Gastrocnemius medialis (tissue), 4 donors: ENCODE measurements around the gene C2CD4D. TPM values are rescaled to one million over a fixed set of nuclear protein-coding genes. Genes with fewer than 3 reads are reported as not detected.

Experiments used
- ATAC-seq, 2 donors: fragments of 150-250 bp; one replicate each; pipeline ENCODE4 v1.9.1; 2016
- DNase-seq, 2 donors: peaks; one replicate each; pipeline ENCODE4 v3.0.0-alpha.2; 2019
- H3K27ac ChIP-seq, 4 donors: fragments of 200-600 bp; sonication (generic); 1 replicate in 1 of 4; 2 replicates in 3 of 4; pipeline ENCODE4 v1.5.1; 2016 to 2018; ENCODE audit warnings: mild to moderate bottlenecking in 2 of 4, moderate library complexity in 1 of 4
- H3K27me3 ChIP-seq, 3 donors: fragments of 200-600 bp; sonication (generic) in 2 of 3; 1 replicate in 1 of 3; 2 replicates in 2 of 3; pipeline versions ENCODE4 v1.5.1 to v1.6.0; 2016 to 2019; ENCODE audit warnings: mild to moderate bottlenecking in 1 of 3, moderate library complexity in 1 of 3
- H3K36me3 ChIP-seq, 2 donors: fragments of 200-600 bp; sonication (generic) in 1 of 2; one replicate each; pipeline ENCODE4 v1.5.1; 2017 to 2018
- H3K4me1 ChIP-seq, 2 donors: fragments of 200-600 bp; sonication (generic) in 1 of 2; one replicate each; pipeline ENCODE4 v1.5.1; 2016 to 2017; ENCODE audit warnings: mild to moderate bottlenecking in 2 of 2
- H3K4me3 ChIP-seq, 4 donors: fragments of 200-600 bp; sonication (generic) in 3 of 4; 1 replicate in 1 of 4; 2 replicates in 3 of 4; pipeline ENCODE4 v1.5.1; 2016 to 2019; ENCODE audit warnings: mild to moderate bottlenecking in 2 of 4
- H3K9me3 ChIP-seq, 3 donors: fragments of 200-600 bp; sonication (generic) in 2 of 3; 1 replicate in 1 of 3; 2 replicates in 2 of 3; pipeline ENCODE4 v1.5.1; 2016 to 2019
- CTCF ChIP-seq, 5 experiments: fragments of 450-650 bp in 3 of 5; fragments of 200-600 bp in 2 of 5; sonication (generic) in 2 of 5; IDR thresholded peaks in 4 of 5; conservative IDR thresholded peaks in 1 of 5; 1 replicate in 4 of 5; 2 replicates in 1 of 5; pipeline ENCODE4 v1.5.1; 2016 to 2019; ENCODE audit warnings: antibody characterized with exemption in 5 of 5, mild to moderate bottlenecking in 3 of 5, moderate library complexity in 3 of 5
- POLR2A ChIP-seq, 2 donors: fragments of 450-650 bp; IDR thresholded peaks; one replicate each; pipeline ENCODE4 v1.6.1; 2017; ENCODE audit warnings: antibody characterized with exemption in 2 of 2, mild to moderate bottlenecking in 2 of 2, moderate library complexity in 2 of 2
- in situ Hi-C, 4 donors: fragments of 200-750 bp; cut with MboI; loops; one replicate each; pipeline versions ENCODE4 v1.15.0 to v1.8.0; 2017; ENCODE audit warnings: low sequenced_read_pairs in 4 of 4
- intact Hi-C: fragments of 100-400 bp; cut with DNase I; formaldehyde crosslinking; loops from one replicate; pipeline ENCODE4 v1.15.1; 2023; ENCODE audit warnings: low total_unique reads
- total RNA-seq, 4 donors: library from RNA; depleted of rRNA; stranded (reverse); fragments of >200 nt; gene quantifications; one replicate each; pipeline versions ENCODE4 v1.1.0 to v1.2.3, GENCODE V29; 2016

C2CD4D gene
- total RNA-seq, 4 donors from 2014 or later: not detected

GRCh38 chr1:151838222-151839081 lies 1.2 kb downstream of the C2CD4D start:
- Histone ChIP-seq H3K27me3 (peaks cover 21 to 30% (median 26%) of the 10 kb centered on the region in 3 donors), H3K36me3 (no peaks in the 10 kb centered on the region), H3K4me3 (peak overlapping the region; percentile 15 to 56 (median 43)), H3K9me3 (no peaks in the 10 kb centered on the region), H3K27ac (no peak overlapping the region), H3K4me1 (peaks cover 12 to 13% of the 10 kb centered on the region in 2 donors)
- TF ChIP-seq POLR2A (IDR thresholded peaks at IDR 0.05): no peak
- TF ChIP-seq CTCF (IDR thresholded peaks at IDR 0.05 in 4 of 5, conservative IDR thresholded peaks at IDR 0.05 in 1 of 5): no peak
- intact Hi-C loops: loop anchor here (5.0 to 10.0 kb wide), 2 partner anchors 116 to 1796 kb away; partner anchors contain the start of genes CHTOP and RIIAD1
- ATAC-seq (no peak), DNase-seq (no peak)
- in situ Hi-C loops: loop anchor here (10.0 to 25.0 kb wide), 3 partner anchors 226 to 251 kb away; partner anchors contain the start of gene SNX27 (in 1 of the 4)

DNA sequence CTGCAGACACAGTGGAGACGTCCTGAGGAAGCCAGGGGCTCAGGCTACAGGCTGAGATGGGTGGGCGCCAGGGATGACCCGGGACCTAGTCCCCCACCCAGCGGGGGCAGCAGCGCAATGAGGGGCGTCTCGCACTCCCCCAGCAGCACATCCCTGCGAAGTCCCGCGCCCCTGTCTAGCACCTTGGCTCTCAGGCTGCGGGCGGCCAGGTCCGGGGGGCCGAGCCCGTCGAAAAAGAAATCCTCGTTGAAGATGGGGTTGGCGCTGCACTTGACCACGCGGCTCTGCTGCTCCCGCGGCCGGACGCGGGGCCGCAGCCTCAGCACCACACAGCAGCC lies 1.8 kb downstream of the C2CD4D start:
- no peak for DNase-seq
- TF ChIP-seq POLR2A (IDR thresholded peaks at IDR 0.05) (no peak), CTCF (IDR thresholded peaks at IDR 0.05 in 4 of 5, conservative IDR thresholded peaks at IDR 0.05 in 1 of 5) (no peak)
- Histone ChIP-seq H3K27ac (no peak overlapping the region), H3K36me3 (no peaks in the 10 kb centered on the region), H3K4me3 (peak overlapping the region; percentile 4 to 56 (median 43)), H3K4me1 (peaks cover 18 to 19% of the 10 kb centered on the region in 2 donors), H3K9me3 (no peaks in the 10 kb centered on the region), H3K27me3 (peaks cover 21 to 30% (median 26%) of the 10 kb centered on the region in 3 donors)
- in situ Hi-C loops: loop anchor here (10.0 to 25.0 kb wide), 3 partner anchors 226 to 251 kb away; partner anchors contain the start of gene SNX27 (in 1 of the 4)
- no peak for ATAC-seq
- intact Hi-C loops: loop anchor here (2.0 to 10.0 kb wide), 4 partner anchors 103 to 1797 kb away; partner anchors contain the start of genes CHTOP and RIIAD1

GRCh38 chr1:151837197-151837596 lies 2.4 kb downstream of the C2CD4D start:
- ATAC-seq: no peak
- H3K36me3 ChIP-seq: no peaks in the 10 kb centered on the region
- intact Hi-C loops: loop anchor here (2.0 to 10.0 kb wide), 4 partner anchors 102 to 1798 kb away; partner anchors contain the start of genes CHTOP and RIIAD1
- no peaks in the 10 kb centered on the region for H3K9me3 ChIP-seq
- H3K27ac ChIP-seq: no peak overlapping the region
- H3K27me3 ChIP-seq: peaks cover 21 to 30% (median 26%) of the 10 kb centered on the region in 3 donors
- H3K4me1 ChIP-seq: peaks cover 22 to 23% of the 10 kb centered on the region in 2 donors
- in situ Hi-C loops: loop anchor here (10.0 to 25.0 kb wide), 3 partner anchors 225 to 250 kb away; partner anchors contain the start of gene SNX27 (in 1 of the 4)
- no peak overlapping the region for H3K4me3 ChIP-seq
- no peak for DNase-seq
- no peak for TF ChIP-seq POLR2A (IDR thresholded peaks at IDR 0.05)
- no peak for TF ChIP-seq CTCF (IDR thresholded peaks at IDR 0.05 in 4 of 5, conservative IDR thresholded peaks at IDR 0.05 in 1 of 5)

GRCh38 chr1:151835596-151835995 lies 4.0 kb downstream of the C2CD4D start:
- Histone ChIP-seq H3K36me3 (no peaks in the 10 kb centered on the region), H3K27me3 (peaks cover 21 to 27% (median 26%) of the 10 kb centered on the region in 3 donors), H3K9me3 (no peaks in the 10 kb centered on the region), H3K27ac (no peak overlapping the region), H3K4me1 (peaks cover 27% of the 10 kb centered on the region in 2 donors), H3K4me3 (no peak overlapping the region)
- DNase-seq (no peak), ATAC-seq (no peak)
- in situ Hi-C loops: loop anchor here (10.0 to 25.0 kb wide), 3 partner anchors 223 to 248 kb away; partner anchors contain the start of gene SNX27 (in 1 of the 4)
- intact Hi-C loops: loop anchor here (5.0 to 10.0 kb wide), 2 partner anchors 113 to 1799 kb away; partner anchors contain the start of genes CHTOP and RIIAD1
- TF ChIP-seq CTCF (IDR thresholded peaks at IDR 0.05 in 4 of 5, conservative IDR thresholded peaks at IDR 0.05 in 1 of 5): no peak
- TF ChIP-seq POLR2A (IDR thresholded peaks at IDR 0.05): no peak
